GM18951 (cell line): ENCODE results near the gene ITSN2.
A peak's percentile ranks its signal among the peaks of the same experiment; 100 is the strongest.
"Not testable (repeated sequence)": the region's sequence is repeated elsewhere in the genome, so short reads cannot be mapped to it uniquely, and the experiment has no call there.

Source experiments
- POLR2A ChIP-seq: IDR thresholded peaks from 4 replicates; pipeline ENCODE4 v1.6.1; 2011; ENCODE audit warnings: mild to moderate bottlenecking; ENCODE audit not compliant: insufficient read length, insufficient read depth; ENCODE audit errors: extremely low read depth
- in situ Hi-C: fragments of 300-500 bp; cut with MboI; formaldehyde crosslinking; loops from one replicate; pipeline ENCODE4 v1.12.0; 2022; ENCODE audit warnings: low sequenced_read_pairs, mixed read lengths, inconsistent platforms; ENCODE audit not compliant: unreplicated experiment

The ITSN2 gene

GRCh38 chr2:24354395-24354794 lies 5.9 kb downstream of the ITSN2 start:
- in situ Hi-C loops, result no loop called here
- no peak for TF ChIP-seq POLR2A

GRCh38 chr2:24353973-24354372 lies 6.4 kb downstream of the ITSN2 start:
- in situ Hi-C loops, result no loop called here
- TF ChIP-seq POLR2A, result no peak

GRCh38 chr2:24353364-24353763 lies 7.0 kb downstream of the ITSN2 start:
- no peak for TF ChIP-seq POLR2A
- in situ Hi-C loops, result no loop called here

GRCh38 chr2:24352664-24353063 lies 7.7 kb downstream of the ITSN2 start:
- TF ChIP-seq POLR2A, result no peak
- in situ Hi-C loops, result no loop called here

- in situ Hi-C loops, result no loop called here
- TF ChIP-seq POLR2A, result no peak
Observed at GRCh38 chr2:24351981-24352380, 8.4 kb downstream of the ITSN2 start.

GRCh38 chr2:24351627-24351938 lies 8.8 kb downstream of the ITSN2 start:
- in situ Hi-C loops, result no loop called here
- no peak for TF ChIP-seq POLR2A

GRCh38 chr2:24350826-24351626 lies 9.3 kb downstream of the ITSN2 start:
- in situ Hi-C loops, result no loop called here
- no peak for TF ChIP-seq POLR2A

GRCh38 chr2:24349097-24349496 lies 11.2 kb downstream of the ITSN2 start:
- no peak for TF ChIP-seq POLR2A

GRCh38 chr2:24345937-24346336 lies 14.4 kb downstream of the ITSN2 start:
- in situ Hi-C loops, result no loop called here
- no peak for TF ChIP-seq POLR2A

More at GRCh38 chr2:24349097-24349496, 11.2 kb downstream of the ITSN2 start:
- in situ Hi-C loops, result no loop called here

- TF ChIP-seq POLR2A, result no peak
- in situ Hi-C loops, result no loop called here
Observed at GRCh38 chr2:24343225-24343882, 17.0 kb downstream of the ITSN2 start.

GRCh38 chr2:24342110-24342910 lies 18.0 kb downstream of the ITSN2 start:
- peak; percentile 24 for TF ChIP-seq POLR2A
- in situ Hi-C loops, result no loop called here

GRCh38 chr2:24339856-24340262 lies 20.5 kb downstream of the ITSN2 start:
- in situ Hi-C loops, result no loop called here
- no peak for TF ChIP-seq POLR2A

GRCh38 chr2:24339098-24339497 lies 21.2 kb downstream of the ITSN2 start:
- in situ Hi-C loops, result not testable (repeated sequence)
